Osteoblast (primary cell): ENCODE measurements around the gene NUDT13. TPM values are rescaled to one million over a fixed set of nuclear protein-coding genes. Genes with fewer than 3 reads are reported as not detected.
"Not testable (repeated sequence)": the region's sequence is repeated elsewhere in the genome, so short reads cannot be mapped to it uniquely, and the experiment has no call there.

Experiments
- DNase-seq: peaks from one replicate; pipeline ENCODE4 v3.0.0; 2011; ENCODE audit warnings: low spot score, mixed read lengths; ENCODE audit not compliant: insufficient read length; ENCODE audit errors: missing footprints
- H2AFZ ChIP-seq: 2 replicates; pipeline ENCODE4 v1.6.0; 2011; ENCODE audit warnings: mild to moderate bottlenecking, low read length
- H3K27ac ChIP-seq: 2 replicates; pipeline ENCODE4 v1.5.1; 2011; ENCODE audit warnings: mild to moderate bottlenecking, low read depth, low read length, moderate library complexity
- H3K27me3 ChIP-seq: 2 replicates; pipeline ENCODE4 v1.6.0; 2012; ENCODE audit warnings: mild to moderate bottlenecking, control low read depth, inconsistent platforms, low read length, moderate library complexity; ENCODE audit not compliant: insufficient read depth
- H3K36me3 ChIP-seq: 2 replicates; pipeline ENCODE4 v1.5.1; 2011; ENCODE audit warnings: mild to moderate bottlenecking, low read length, control low read depth, moderate library complexity; ENCODE audit not compliant: insufficient read depth
- H3K4me1 ChIP-seq: 2 replicates; pipeline ENCODE4 v1.5.1; 2011; ENCODE audit warnings: mild to moderate bottlenecking, low read length, control low read depth, moderate library complexity; ENCODE audit not compliant: insufficient read depth
- H3K4me2 ChIP-seq: 2 replicates; pipeline ENCODE4 v1.6.0; 2011; ENCODE audit warnings: mild to moderate bottlenecking, low read length; ENCODE audit not compliant: insufficient read depth
- H3K4me3 ChIP-seq: fragments of 200-600 bp; sonication (generic); 3 replicates; pipeline ENCODE4 v1.5.1; 2012; ENCODE audit warnings: mild to moderate bottlenecking, low read length, inconsistent platforms; ENCODE audit not compliant: insufficient read depth
- H3K79me2 ChIP-seq: 2 replicates; pipeline ENCODE4 v1.6.0; 2012; ENCODE audit warnings: mild to moderate bottlenecking, low read length, control low read depth, inconsistent platforms; ENCODE audit not compliant: insufficient read depth
- H3K9me3 ChIP-seq: 2 replicates; pipeline ENCODE4 v1.5.1; 2011; ENCODE audit warnings: low read depth, low read length, control low read depth
- H4K20me1 ChIP-seq: 2 replicates; pipeline ENCODE4 v1.6.0; 2012; ENCODE audit warnings: mild to moderate bottlenecking, low read length, control low read depth; ENCODE audit not compliant: insufficient read depth
- total RNA-seq: library from RNA; depleted of rRNA; stranded (reverse); fragments of >200 nt; gene quantifications from 2 replicates; pipeline ENCODE4 v1.2.3, GENCODE V29; 2012
- TF ChIP-seq, protein P1 (sequence below): IDR thresholded peaks from 2 replicates; pipeline ENCODE4 v1.5.1; 2011; ENCODE audit warnings: mild to moderate bottlenecking, low read depth, low read length, moderate library complexity; ENCODE audit errors: extremely low read depth

Gene NUDT13
- total RNA-seq, 1 donor, result 1.8 TPM

DNA sequence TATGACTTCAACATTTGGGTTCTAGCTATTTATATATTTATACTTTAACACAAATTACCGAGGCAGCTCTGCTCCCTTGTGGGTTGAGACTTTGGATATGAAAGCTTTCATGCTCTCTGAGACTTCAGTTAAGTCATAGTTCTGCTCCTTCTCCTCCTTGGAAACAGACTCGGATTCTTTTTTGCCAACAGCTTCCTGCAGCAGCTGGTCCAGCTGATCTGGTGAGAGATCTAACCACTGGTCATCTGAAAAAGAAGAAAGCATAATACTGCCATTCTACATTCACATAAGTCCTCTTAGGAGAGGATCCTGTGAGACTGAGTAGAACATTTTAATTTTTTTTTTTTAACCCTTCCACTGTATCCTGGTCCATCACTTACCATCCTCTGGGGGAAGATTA is 29.0 kb downstream of the NUDT13 start:
- Histone ChIP-seq H3K9me3 (no peaks in the 10 kb centered on the region), H3K4me3 (no peak overlapping the region), H3K4me2 (no peak overlapping the region), H3K4me1 (no peaks in the 10 kb centered on the region), H3K27me3 (no peaks in the 10 kb centered on the region), H3K36me3 (peaks cover 73% of the 10 kb centered on the region), H3K27ac (no peak overlapping the region), H3K79me2 (no peaks in the 10 kb centered on the region), H4K20me1 (no peaks in the 10 kb centered on the region), H2AFZ (no peak overlapping the region)
- DNase-seq, result no peak
- TF ChIP-seq, protein P1, sequence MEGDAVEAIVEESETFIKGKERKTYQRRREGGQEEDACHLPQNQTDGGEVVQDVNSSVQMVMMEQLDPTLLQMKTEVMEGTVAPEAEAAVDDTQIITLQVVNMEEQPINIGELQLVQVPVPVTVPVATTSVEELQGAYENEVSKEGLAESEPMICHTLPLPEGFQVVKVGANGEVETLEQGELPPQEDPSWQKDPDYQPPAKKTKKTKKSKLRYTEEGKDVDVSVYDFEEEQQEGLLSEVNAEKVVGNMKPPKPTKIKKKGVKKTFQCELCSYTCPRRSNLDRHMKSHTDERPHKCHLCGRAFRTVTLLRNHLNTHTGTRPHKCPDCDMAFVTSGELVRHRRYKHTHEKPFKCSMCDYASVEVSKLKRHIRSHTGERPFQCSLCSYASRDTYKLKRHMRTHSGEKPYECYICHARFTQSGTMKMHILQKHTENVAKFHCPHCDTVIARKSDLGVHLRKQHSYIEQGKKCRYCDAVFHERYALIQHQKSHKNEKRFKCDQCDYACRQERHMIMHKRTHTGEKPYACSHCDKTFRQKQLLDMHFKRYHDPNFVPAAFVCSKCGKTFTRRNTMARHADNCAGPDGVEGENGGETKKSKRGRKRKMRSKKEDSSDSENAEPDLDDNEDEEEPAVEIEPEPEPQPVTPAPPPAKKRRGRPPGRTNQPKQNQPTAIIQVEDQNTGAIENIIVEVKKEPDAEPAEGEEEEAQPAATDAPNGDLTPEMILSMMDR, result no peak

DNA sequence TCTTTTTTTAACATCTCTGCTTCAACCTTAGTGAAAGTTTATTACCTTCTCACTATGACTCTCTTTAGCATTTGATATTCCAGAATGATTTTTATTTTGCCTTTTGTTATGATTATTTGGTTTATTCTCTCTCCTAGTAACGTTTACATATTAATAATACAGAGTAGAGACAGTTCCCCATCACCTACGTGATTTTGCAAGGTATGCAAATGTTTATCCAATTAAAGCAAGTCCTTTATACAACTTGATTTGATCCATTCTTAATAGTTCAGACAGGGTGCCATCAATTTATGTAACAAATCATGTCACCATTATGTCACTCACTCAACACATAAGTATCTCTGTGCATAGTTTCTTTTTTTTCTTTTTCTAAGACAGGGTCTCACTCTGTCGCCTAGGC is 31.3 kb downstream of the NUDT13 start:
- Histone ChIP-seq H3K27ac (no peak overlapping the region), H3K27me3 (no peaks in the 10 kb centered on the region), H3K36me3 (peaks cover 74% of the 10 kb centered on the region), H3K79me2 (no peaks in the 10 kb centered on the region), H3K9me3 (no peaks in the 10 kb centered on the region), H4K20me1 (no peaks in the 10 kb centered on the region), H3K4me2 (no peak overlapping the region), H3K4me3 (no peak overlapping the region), H2AFZ (no peak overlapping the region), H3K4me1 (no peaks in the 10 kb centered on the region)
- TF ChIP-seq, protein P1, result no peak
- no peak for DNase-seq

DNA sequence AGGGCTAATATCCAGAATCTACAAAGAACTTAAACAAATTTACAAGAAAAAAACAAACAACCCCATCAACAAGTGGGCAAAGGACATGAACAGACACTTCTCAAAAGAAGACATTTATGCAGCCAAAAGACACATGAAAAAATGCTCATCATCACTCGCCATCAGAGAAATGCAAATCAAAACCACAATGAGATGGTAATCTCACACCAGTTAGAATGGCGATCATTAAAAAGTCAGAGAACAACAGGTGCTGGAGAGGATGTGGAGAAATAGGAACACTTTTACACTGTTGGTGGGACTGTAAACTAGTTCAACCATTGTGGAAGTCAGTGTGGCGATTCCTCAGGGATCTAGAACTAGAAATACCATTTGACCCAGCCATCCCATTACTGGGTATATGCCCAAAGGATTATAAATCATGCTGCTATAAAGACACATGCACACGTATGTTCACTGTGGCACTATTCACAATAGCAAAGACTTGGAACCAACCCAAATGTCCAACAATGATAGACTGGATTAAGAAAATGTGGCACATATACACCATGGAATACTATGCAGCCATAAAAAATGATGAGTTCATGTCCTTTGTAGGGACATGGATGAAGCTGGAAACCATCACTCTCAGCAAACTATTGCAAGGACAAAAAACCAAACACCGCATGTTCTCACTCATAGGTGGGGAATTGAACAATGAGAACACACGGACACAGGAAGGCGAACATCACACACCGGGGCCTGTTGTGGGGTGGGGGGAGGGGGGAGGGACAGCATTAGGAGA is 40.6 kb downstream of the NUDT13 start:
- H3K27ac ChIP-seq, H4K20me1 ChIP-seq, DNase-seq, H3K4me3 ChIP-seq, H3K4me2 ChIP-seq, H3K4me1 ChIP-seq, H3K9me3 ChIP-seq, H2AFZ ChIP-seq, H3K27me3 ChIP-seq: not testable (repeated sequence)
- Histone ChIP-seq H3K36me3 (peaks cover 64% of the 10 kb centered on the region), H3K79me2 (peaks cover 19% of the 10 kb centered on the region)

DNA sequence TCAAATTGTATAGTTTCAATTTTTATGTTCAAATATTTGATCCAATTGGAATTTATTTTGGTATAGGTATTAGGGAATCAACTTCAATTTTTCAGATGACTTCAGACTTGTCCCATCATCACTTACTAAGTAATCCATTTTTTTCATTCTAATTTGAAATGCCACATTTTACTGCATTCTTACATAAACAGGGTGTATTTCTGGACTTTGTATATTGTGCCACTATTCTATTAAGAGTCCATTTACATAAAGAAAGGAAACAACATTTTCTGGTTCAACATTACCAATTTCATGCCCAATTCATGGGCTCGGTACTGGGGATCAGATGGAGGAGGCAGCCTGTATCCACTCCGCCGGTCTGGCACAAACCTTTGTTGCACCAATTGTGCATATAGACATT is 41.8 kb downstream of the NUDT13 start:
- Histone ChIP-seq H3K36me3 (peaks cover 61% of the 10 kb centered on the region), H3K4me3 (no peak overlapping the region), H3K27me3 (no peaks in the 10 kb centered on the region), H3K4me2 (no peak overlapping the region), H3K9me3 (no peaks in the 10 kb centered on the region), H3K4me1 (no peaks in the 10 kb centered on the region), H3K79me2 (peaks cover 19% of the 10 kb centered on the region), H4K20me1 (no peaks in the 10 kb centered on the region), H3K27ac (no peak overlapping the region), H2AFZ (no peak overlapping the region)
- TF ChIP-seq, protein P1, result no peak
- DNase-seq, result no peak
